T-cell (primary cell): ENCODE results near the gene CD63. TPM values are rescaled to one million over a fixed set of nuclear protein-coding genes. Genes with fewer than 3 reads are reported as not detected.

Source experiments
- ATAC-seq, 4 experiments: fragments of 200-7000 bp in 3 of 4; fragments of 150-1000 bp in 1 of 4; cut with Tn5 transposase; replicated peaks in 1 of 4; 1 replicate in 3 of 4; 2 replicates in 1 of 4; pipeline ENCODE4 v1.10.0; 2021; ENCODE audit warnings: moderate library complexity in 3 of 4, mild to moderate bottlenecking in 2 of 4, moderate number of reproducible peaks in 1 of 4
- CTCF ChIA-PET, 2 donors: fragments of 300-600 bp; sonication (Branson Sonifier 250); formaldehyde crosslinking; loops; one replicate each; lab custom pipeline; 2022; ENCODE audit warnings: antibody characterized with exemption in 2 of 2; lab: Charles Lee
- POLR2A ChIA-PET, 2 donors: fragments of 300-600 bp; sonication (Branson Sonifier 250); formaldehyde crosslinking; loops; one replicate each; lab custom pipeline; 2022; ENCODE audit warnings: antibody characterized with exemption in 2 of 2; lab: Charles Lee
- DNase-seq, 35 experiments: peaks; one replicate each; pipeline versions ENCODE4 v3.0.0 to v3.0.0-alpha.2; 2013 to 2023
- H3K27ac ChIP-seq: one replicate; pipeline ENCODE4 v1.5.1; 2013; ENCODE audit warnings: low read length
- H3K27me3 ChIP-seq, 2 experiments: replicated peaks in 1 of 2; 1 replicate in 1 of 2; 2 replicates in 1 of 2; pipeline versions ENCODE4 v1.6.1 to v1.7.0; 2013; ENCODE audit warnings: low read length in 1 of 2, mixed read lengths in 1 of 2; ENCODE audit not compliant: control insufficient read depth in 2 of 2, insufficient read depth in 2 of 2; ENCODE audit errors: extremely low read depth in 1 of 2
- H3K36me3 ChIP-seq, 2 donors: 1 replicate in 1 of 2; 2 replicates in 1 of 2; pipeline versions ENCODE4 v1.6.1 to v1.7.0; 2013; ENCODE audit warnings: low read length in 1 of 2; ENCODE audit not compliant: control insufficient read depth in 2 of 2, insufficient read depth in 1 of 2; ENCODE audit errors: extremely low read depth in 1 of 2
- H3K4me1 ChIP-seq, 2 experiments: 1 replicate in 1 of 2; 2 replicates in 1 of 2; pipeline versions ENCODE4 v1.6.1 to v1.7.0; 2013; ENCODE audit warnings: low read length in 2 of 2, mixed read lengths in 1 of 2; ENCODE audit not compliant: insufficient read depth in 2 of 2, control insufficient read depth in 1 of 2; ENCODE audit errors: extremely low read depth in 1 of 2
- H3K4me3 ChIP-seq, 2 donors: 1 replicate in 1 of 2; 2 replicates in 1 of 2; pipeline versions ENCODE4 v1.5.1 to v1.7.0; 2013; ENCODE audit warnings: mild to moderate bottlenecking in 2 of 2, low read length in 1 of 2, moderate library complexity in 1 of 2; ENCODE audit not compliant: control insufficient read depth in 1 of 2; ENCODE audit errors: extremely low read depth in 1 of 2
- H3K9me3 ChIP-seq: 2 replicates; pipeline ENCODE4 v1.7.0; 2013
- H3K27ac Mint-ChIP-seq, 2 donors: one replicate each; pipeline ENCODE4 v1.8.0; 2020 to 2021; ENCODE audit warnings: mild to moderate bottlenecking in 2 of 2, mixed read lengths in 2 of 2
- H3K27me3 Mint-ChIP-seq, 2 donors: one replicate each; pipeline ENCODE4 v1.8.0; 2021 to 2022; ENCODE audit warnings: mixed read lengths in 2 of 2
- H3K36me3 Mint-ChIP-seq: one replicate; pipeline ENCODE4 v1.8.0; 2021; ENCODE audit warnings: mixed read lengths
- H3K4me1 Mint-ChIP-seq, 3 donors: one replicate each; pipeline ENCODE4 v1.8.0; 2020 to 2022; ENCODE audit warnings: mixed read lengths in 3 of 3, mild to moderate bottlenecking in 1 of 3
- H3K4me3 Mint-ChIP-seq, 3 donors: one replicate each; pipeline ENCODE4 v1.8.0; 2020 to 2022; ENCODE audit warnings: mild to moderate bottlenecking in 3 of 3, mixed read lengths in 3 of 3, moderate library complexity in 3 of 3
- H3K9me3 Mint-ChIP-seq, 3 donors: one replicate each; pipeline ENCODE4 v1.8.0; 2020 to 2022; ENCODE audit warnings: mixed read lengths in 3 of 3
- WGBS: methylation state at CpG from one replicate; pipeline ENCODE4 v1.1.5; 2013; ENCODE audit warnings: missing lambda C conversion rate; ENCODE audit not compliant: insufficient coverage; 5-methylcytosine and 5-hydroxymethylcytosine counted together
- total RNA-seq, 35 experiments: library from RNA in 6 of 35; stranded (reverse) in 6 of 35; fragments of 120-200 nt in 1 of 35; gene quantifications; one replicate each; pipeline versions ENCODE4 v1.2.1 to v1.2.4 and lab custom pipeline; 2013 to 2026

The CD63 gene
- total RNA-seq, 5 donors from 2014 or later (not counting 1 experiment from before 2014, with no cell fraction given), result 41.3 to 88.2 (median 73.5) TPM

DNA sequence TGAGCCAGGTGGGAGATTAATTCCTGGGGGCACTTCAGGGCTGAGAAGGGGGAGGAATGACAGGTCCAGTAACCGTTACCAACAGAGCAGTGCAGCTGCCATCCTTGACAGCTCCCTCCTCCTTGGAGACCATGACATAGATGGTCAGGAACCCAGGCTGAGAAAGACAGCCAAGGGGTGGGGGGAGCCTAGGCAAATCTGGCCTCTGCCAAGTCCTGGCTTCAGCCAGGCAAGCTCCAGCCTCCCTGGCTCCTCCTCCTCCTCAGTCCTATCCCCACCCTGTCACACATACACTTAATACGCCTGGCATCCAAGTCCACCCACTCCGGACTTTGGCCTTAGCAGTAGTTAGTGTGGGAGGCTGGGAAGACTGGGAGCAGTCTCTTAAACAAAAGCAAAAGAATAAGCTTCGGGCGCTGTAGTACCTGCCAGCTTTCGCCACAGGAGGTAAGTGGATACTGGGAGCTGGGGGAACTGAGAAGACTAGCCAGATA lies 8.7 kb downstream of the CD63 start, which contains the start of gene RDH5:
Gene RDH5 (plus strand): TSS at position 323 of the 494 bp plus-strand sequence. CDS start 792 bp downstream, outside the sequence.
- peaks cover 3% of the 10 kb centered on the region for H3K36me3 Mint-ChIP-seq
- no peak within 1 kb of the TSS for H3K4me3 Mint-ChIP-seq
- Histone ChIP-seq H3K4me3 (no peak within 1 kb of the TSS), H3K36me3 (peaks cover 6 to 28% of the 10 kb centered on the region in 2 donors), H3K27me3 (no peaks in the 10 kb centered on the region), H3K27ac (no peak within 1 kb of the TSS), H3K4me1 (peaks cover 9 to 55% of the 10 kb centered on the region in 2 experiments), H3K9me3 (no peaks in the 10 kb centered on the region)
- peaks cover 28 to 50% (median 40%) of the 10 kb centered on the region in 3 donors for H3K4me1 Mint-ChIP-seq
- ChIA-PET POLR2A (no interaction called here), CTCF (interaction anchor here in 1 of 2 donors (0.7 kb wide), 1 partner anchor 18 kb away, joined by 3 read pairs; no protein-coding TSS in a partner anchor)
- no peaks in the 10 kb centered on the region for H3K9me3 Mint-ChIP-seq
- H3K27ac Mint-ChIP-seq, result peak within 1 kb of the TSS in 1 of 2 donors; percentile 15
- DNase-seq (no peak), ATAC-seq (no peak)
- peaks cover 0 to 1% of the 10 kb centered on the region in 2 donors for H3K27me3 Mint-ChIP-seq
- WGBS, result no CpG with 5 or more reads among the region's 6 CpGs

DNA sequence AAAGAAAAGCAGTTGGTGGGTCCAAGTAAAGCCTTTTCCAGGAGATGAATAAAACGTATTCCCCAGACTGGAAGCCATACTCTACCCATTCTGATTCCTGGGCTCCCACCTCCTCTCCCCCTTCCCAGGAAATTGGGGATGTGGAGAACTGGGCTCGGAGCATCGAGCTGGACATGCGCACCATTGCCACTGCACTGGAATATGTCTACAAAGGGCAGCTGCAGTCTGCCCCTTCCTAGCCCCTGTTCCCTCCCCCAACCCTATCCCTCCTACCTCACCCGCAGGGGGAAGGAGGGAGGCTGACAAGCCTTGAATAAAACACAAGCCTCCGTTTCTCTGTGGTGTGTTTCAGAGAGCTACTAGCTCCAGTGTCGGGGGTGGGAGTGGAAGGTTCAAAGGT lies 9.4 kb downstream of the CD63 start:
- ATAC-seq, result no peak
- 80% methylated on average over 1 of the region's 7 CpGs for WGBS
- peaks cover 6 to 24% of the 10 kb centered on the region in 2 donors for H3K36me3 ChIP-seq
- no peaks in the 10 kb centered on the region for H3K9me3 Mint-ChIP-seq
- H3K27me3 Mint-ChIP-seq, result peaks cover 0 to 1% of the 10 kb centered on the region in 2 donors
- DNase-seq, result no peak
- peaks cover 3% of the 10 kb centered on the region for H3K36me3 Mint-ChIP-seq
- no peaks in the 10 kb centered on the region for H3K9me3 ChIP-seq
- no peak overlapping the region for H3K4me3 Mint-ChIP-seq
- H3K4me1 Mint-ChIP-seq, result peaks cover 23 to 45% (median 34%) of the 10 kb centered on the region in 3 donors
- ChIA-PET POLR2A (no interaction called here), CTCF (interaction anchor here (0.6 to 0.7 kb wide), 2 partner anchors 19 to 28 kb away, joined by 3 to 5 read pairs; no protein-coding TSS in a partner anchor)
- no peak overlapping the region for H3K4me3 ChIP-seq
- H3K27me3 ChIP-seq, result no peaks in the 10 kb centered on the region
- peaks cover 9 to 48% of the 10 kb centered on the region in 2 experiments for H3K4me1 ChIP-seq
- no peak overlapping the region for H3K27ac ChIP-seq
- H3K27ac Mint-ChIP-seq, result no peak overlapping the region

DNA sequence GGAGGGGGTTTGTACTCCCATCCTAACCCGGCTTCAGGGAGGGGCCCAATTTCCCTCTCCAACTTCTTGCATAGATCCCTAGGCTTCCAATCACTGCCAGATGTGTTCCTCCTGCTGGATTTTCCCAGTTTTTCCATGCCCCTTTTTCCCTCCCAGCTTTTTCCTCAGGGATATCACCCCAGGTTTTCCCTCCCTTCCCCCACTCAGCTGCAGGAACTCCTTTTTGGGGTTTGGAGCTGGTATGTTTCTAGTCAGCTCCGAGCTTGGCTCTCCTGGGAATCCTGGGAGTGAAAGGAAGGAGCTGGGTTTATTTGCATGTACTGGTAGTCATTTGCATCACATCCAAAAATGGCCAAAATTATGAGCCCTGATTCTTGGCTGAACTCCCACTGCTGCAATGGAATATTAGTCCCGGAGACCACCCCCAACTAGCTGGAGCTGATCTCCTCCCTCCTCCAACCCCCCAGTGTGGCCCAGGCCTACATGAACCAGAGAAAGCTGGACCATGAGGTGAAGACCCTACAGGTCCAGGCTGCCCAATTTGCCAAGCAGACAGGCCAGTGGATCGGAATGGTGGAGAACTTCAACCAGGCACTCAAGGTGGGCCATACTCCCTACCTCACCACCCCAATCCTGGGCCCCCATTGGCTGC lies 10.1 kb downstream of the CD63 start:
- Mint-ChIP-seq H3K36me3 (peaks cover 3% of the 10 kb centered on the region), H3K27ac (peak overlapping the region in 1 of 2 donors; percentile 58), H3K27me3 (peaks cover 0 to 1% of the 10 kb centered on the region in 2 donors), H3K9me3 (no peaks in the 10 kb centered on the region), H3K4me1 (peaks cover 23 to 45% (median 34%) of the 10 kb centered on the region in 3 donors), H3K4me3 (no peak overlapping the region)
- Histone ChIP-seq H3K4me1 (peaks cover 9 to 48% of the 10 kb centered on the region in 2 experiments), H3K36me3 (peaks cover 6 to 24% of the 10 kb centered on the region in 2 donors), H3K27me3 (no peaks in the 10 kb centered on the region), H3K9me3 (no peaks in the 10 kb centered on the region), H3K27ac (no peak overlapping the region), H3K4me3 (no peak overlapping the region)
- ATAC-seq (no peak), DNase-seq (no peak)
- ChIA-PET POLR2A (interaction anchor here in 1 of 2 donors (0.6 kb wide), 1 partner anchor 233 kb away, joined by 3 read pairs; no protein-coding TSS in a partner anchor), CTCF (no interaction called here)
- no CpG with 5 or more reads among the region's 4 CpGs for WGBS

DNA sequence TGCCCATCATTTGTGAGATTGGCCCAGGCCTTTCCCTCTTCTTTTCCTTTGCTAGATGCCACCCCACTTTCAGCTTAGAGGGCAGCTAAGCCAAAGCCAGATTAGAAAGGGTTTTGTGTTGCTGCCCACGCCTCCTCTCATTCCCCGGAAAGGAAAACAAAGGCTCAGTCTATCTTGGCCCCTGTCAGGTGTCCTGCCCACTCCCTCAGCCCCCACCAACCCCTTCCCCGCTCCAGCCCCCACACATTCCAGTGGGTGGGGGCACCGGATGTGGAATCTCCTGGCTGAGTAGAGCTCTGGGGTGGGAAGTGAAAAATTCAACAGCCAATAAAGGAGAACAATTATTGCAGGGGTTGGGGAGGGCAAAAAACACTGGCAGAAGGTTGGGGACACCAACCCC lies 10.8 kb downstream of the CD63 start:
- H3K9me3 Mint-ChIP-seq, result no peaks in the 10 kb centered on the region
- Histone ChIP-seq H3K36me3 (peaks cover 6 to 24% of the 10 kb centered on the region in 2 donors), H3K9me3 (no peaks in the 10 kb centered on the region), H3K27ac (no peak overlapping the region), H3K4me3 (no peak overlapping the region), H3K27me3 (no peaks in the 10 kb centered on the region), H3K4me1 (peaks cover 9 to 48% of the 10 kb centered on the region in 2 experiments)
- ATAC-seq (no peak), DNase-seq (no peak)
- no CpG with 5 or more reads among the region's 4 CpGs for WGBS
- POLR2A ChIA-PET, result no interaction called here
- peaks cover 0 to 1% of the 10 kb centered on the region in 2 donors for H3K27me3 Mint-ChIP-seq
- peaks cover 23 to 45% (median 34%) of the 10 kb centered on the region in 3 donors for H3K4me1 Mint-ChIP-seq
- H3K4me3 Mint-ChIP-seq, result peak overlapping the region in 2 of 3 donors; percentile 34 to 98
- H3K36me3 Mint-ChIP-seq, result peaks cover 3% of the 10 kb centered on the region
- H3K27ac Mint-ChIP-seq, result peak overlapping the region in 1 of 2 donors; percentile 52
- CTCF ChIA-PET, result interaction anchor here in 1 of 2 donors (1.6 kb wide), 1 partner anchor 21 kb away, joined by 4 read pairs; no protein-coding TSS in a partner anchor

DNA sequence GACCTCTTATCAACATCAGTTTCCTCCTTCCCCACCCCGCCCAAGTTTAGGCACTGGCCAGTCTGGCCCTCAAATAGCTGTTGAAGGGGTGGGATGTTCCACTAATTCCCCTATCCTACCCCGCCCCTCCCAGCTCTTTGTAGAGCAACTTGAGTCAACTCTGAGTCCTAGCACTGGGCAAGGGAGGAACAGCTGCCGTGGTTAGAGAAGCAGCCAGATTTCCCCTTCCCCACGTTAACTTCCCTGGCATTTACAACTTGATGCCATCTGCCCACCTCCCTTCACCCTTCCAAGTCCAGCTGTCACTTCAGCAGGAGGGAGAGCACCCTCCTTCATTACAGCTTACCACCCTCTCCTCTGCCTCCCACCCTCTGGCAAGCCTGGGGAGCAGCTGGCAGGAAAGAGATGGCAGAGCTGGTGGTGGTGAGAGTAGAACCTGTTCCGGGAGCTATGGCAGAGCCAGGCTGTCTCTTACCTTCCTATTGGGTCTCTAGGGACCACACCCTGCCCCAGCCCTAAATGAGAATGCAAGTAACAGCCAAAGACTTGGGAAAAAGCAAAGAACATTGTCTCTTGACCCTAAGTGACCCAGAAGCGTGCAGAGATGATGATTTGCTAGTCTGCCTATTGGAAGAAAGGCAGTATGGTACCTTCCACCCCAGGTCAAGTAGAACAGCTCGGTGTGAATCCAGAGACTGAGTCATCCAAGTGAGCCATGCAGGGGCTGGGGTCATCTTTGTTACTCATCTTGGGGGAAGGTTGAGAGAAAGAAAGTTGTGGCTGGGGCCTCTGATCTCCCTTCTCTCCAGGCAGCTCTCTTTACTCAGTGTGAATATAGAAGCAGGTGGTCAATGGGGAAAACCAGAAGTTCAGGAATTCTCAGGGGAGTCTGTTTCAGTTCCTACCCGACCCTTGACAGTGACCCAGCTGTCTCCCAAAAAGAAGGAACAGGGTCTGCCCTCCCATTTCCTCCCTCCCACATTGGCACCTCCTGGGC lies 11.5 kb downstream of the CD63 start:
- peaks cover 0 to 1% of the 10 kb centered on the region in 2 donors for H3K27me3 Mint-ChIP-seq
- H3K4me3 ChIP-seq, result peak overlapping the region in 1 of 2 donors; percentile 97
- peaks cover 9 to 48% of the 10 kb centered on the region in 2 experiments for H3K4me1 ChIP-seq
- DNase-seq (no peak), ATAC-seq (no peak)
- no peaks in the 10 kb centered on the region for H3K9me3 ChIP-seq
- CTCF ChIA-PET, result interaction anchor here (0.5 to 1.6 kb wide), 4 partner anchors 19 to 650 kb away, joined by 3 to 4 read pairs (median 4); no protein-coding TSS in a partner anchor
- peak overlapping the region in 1 of 2 donors; percentile 96 for H3K27ac Mint-ChIP-seq
- 72% methylated on average over 4 of the region's 8 CpGs for WGBS
- peaks cover 3% of the 10 kb centered on the region for H3K36me3 Mint-ChIP-seq
- no peaks in the 10 kb centered on the region for H3K9me3 Mint-ChIP-seq
- H3K27ac ChIP-seq, result peak overlapping the region; percentile 82
- peak overlapping the region; percentile 93 to 98 (median 97) for H3K4me3 Mint-ChIP-seq
- peaks cover 2 to 24% of the 10 kb centered on the region in 2 donors for H3K36me3 ChIP-seq
- POLR2A ChIA-PET, result interaction anchor here (0.6 to 0.7 kb wide), 2 partner anchors 21 to 87 kb away, joined by 4 read pairs; no protein-coding TSS in a partner anchor
- H3K27me3 ChIP-seq, result no peaks in the 10 kb centered on the region
- H3K4me1 Mint-ChIP-seq, result peaks cover 23 to 45% (median 34%) of the 10 kb centered on the region in 3 donors
